Calu3 (cell line): Measurements from ENCODE around the gene RXFP1. TPM values are rescaled to one million over a fixed set of nuclear protein-coding genes. Genes with fewer than 3 reads are reported as not detected.

Experiments used
- BruUV-seq: library from RNA; stranded (reverse); fragments of 400-500 nt; replicated peaks from 2 replicates; lab custom pipeline; 2021; lab: Mats Ljungman, UMichigan
- CTCF ChIA-PET: fragments of 300-600 bp; sonication (Branson Sonifier 250); formaldehyde crosslinking; loops from one replicate; lab custom pipeline; 2022; ENCODE audit warnings: antibody characterized with exemption; lab: Charles Lee
- DNase-seq: peaks from one replicate; pipeline ENCODE4 v3.0.0; 2022
- H3K27ac Mint-ChIP-seq: one replicate; pipeline ENCODE4 v1.8.0; 2022; ENCODE audit warnings: mixed read lengths; ENCODE audit not compliant: unreplicated experiment
- H3K27me3 Mint-ChIP-seq: one replicate; pipeline ENCODE4 v1.8.0; 2022; ENCODE audit warnings: mixed read lengths; ENCODE audit not compliant: unreplicated experiment
- H3K36me3 Mint-ChIP-seq: one replicate; pipeline ENCODE4 v1.8.0; 2022; ENCODE audit warnings: mild to moderate bottlenecking, moderate library complexity, mixed read lengths; ENCODE audit not compliant: insufficient read depth, unreplicated experiment
- H3K4me1 Mint-ChIP-seq: one replicate; pipeline ENCODE4 v1.8.0; 2022; ENCODE audit warnings: mild to moderate bottlenecking, low read depth, mixed read lengths; ENCODE audit not compliant: unreplicated experiment
- H3K4me3 Mint-ChIP-seq: one replicate; pipeline ENCODE4 v1.8.0; 2022; ENCODE audit warnings: mild to moderate bottlenecking, low read depth, moderate library complexity, mixed read lengths; ENCODE audit not compliant: unreplicated experiment
- H3K9me3 Mint-ChIP-seq: one replicate; pipeline ENCODE4 v1.8.0; 2022; ENCODE audit warnings: low read depth, mixed read lengths; ENCODE audit not compliant: unreplicated experiment
- intact Hi-C: fragments of 100-400 bp; cut with micrococcal nuclease; formaldehyde crosslinking; loops from one replicate; pipeline ENCODE4 v1.10.0; 2022; ENCODE audit not compliant: unreplicated experiment
- total RNA-seq: library from RNA; stranded (reverse); gene quantifications from 2 replicates; pipeline ENCODE4 v1.2.3, GENCODE V29; 2022
- TF ChIP-seq, protein P1 (sequence below): fragments of 200-600 bp; IDR thresholded peaks from one replicate; pipeline ENCODE4 v1.8.0; 2022; ENCODE audit warnings: antibody characterized with exemption; ENCODE audit not compliant: unreplicated experiment

The RXFP1 gene
- total RNA-seq, 1 experiment from 2014 or later = not detected

- Mint-ChIP-seq H3K4me1 (no peaks in the 10 kb centered on the region), H3K27me3 (no peaks in the 10 kb centered on the region), H3K9me3 (no peaks in the 10 kb centered on the region), H3K36me3 (no peaks in the 10 kb centered on the region), H3K27ac (no peak overlapping the region), H3K4me3 (no peak overlapping the region)
- CTCF ChIA-PET = no interaction called here
- TF ChIP-seq, protein P1, sequence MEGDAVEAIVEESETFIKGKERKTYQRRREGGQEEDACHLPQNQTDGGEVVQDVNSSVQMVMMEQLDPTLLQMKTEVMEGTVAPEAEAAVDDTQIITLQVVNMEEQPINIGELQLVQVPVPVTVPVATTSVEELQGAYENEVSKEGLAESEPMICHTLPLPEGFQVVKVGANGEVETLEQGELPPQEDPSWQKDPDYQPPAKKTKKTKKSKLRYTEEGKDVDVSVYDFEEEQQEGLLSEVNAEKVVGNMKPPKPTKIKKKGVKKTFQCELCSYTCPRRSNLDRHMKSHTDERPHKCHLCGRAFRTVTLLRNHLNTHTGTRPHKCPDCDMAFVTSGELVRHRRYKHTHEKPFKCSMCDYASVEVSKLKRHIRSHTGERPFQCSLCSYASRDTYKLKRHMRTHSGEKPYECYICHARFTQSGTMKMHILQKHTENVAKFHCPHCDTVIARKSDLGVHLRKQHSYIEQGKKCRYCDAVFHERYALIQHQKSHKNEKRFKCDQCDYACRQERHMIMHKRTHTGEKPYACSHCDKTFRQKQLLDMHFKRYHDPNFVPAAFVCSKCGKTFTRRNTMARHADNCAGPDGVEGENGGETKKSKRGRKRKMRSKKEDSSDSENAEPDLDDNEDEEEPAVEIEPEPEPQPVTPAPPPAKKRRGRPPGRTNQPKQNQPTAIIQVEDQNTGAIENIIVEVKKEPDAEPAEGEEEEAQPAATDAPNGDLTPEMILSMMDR = no peak
- DNase-seq = no peak
- no TSS peak for BruUV-seq
- intact Hi-C loops = no loop called here
Observed at GRCh38 chr4:158664806-158665205, 143.1 kb downstream of the RXFP1 start.

DNA sequence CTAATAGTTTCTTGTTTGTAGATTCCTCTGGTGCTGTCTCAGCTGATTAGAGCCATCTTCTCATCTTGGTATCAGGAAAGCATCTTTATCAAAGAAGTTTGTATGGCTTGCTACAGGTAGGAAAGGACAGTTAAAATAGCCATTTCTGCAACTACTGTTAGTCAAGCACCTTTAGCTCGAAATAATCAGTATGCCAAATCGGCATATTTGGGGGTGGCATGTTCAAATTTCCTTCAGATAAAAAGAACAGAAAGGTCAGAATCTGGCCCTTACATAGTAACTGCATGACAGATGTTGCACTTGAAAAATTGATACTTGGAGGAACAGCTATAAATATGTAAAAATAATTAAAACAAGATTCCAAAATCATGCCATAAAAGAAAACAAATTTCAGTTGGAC lies 145.2 kb downstream of the RXFP1 start:
- TF ChIP-seq, protein P1 = no peak
- intact Hi-C loops = no loop called here
- Mint-ChIP-seq H3K4me3 (no peak overlapping the region), H3K9me3 (no peaks in the 10 kb centered on the region), H3K27me3 (no peaks in the 10 kb centered on the region), H3K27ac (no peak overlapping the region), H3K36me3 (peaks cover 14% of the 10 kb centered on the region), H3K4me1 (peaks cover 7% of the 10 kb centered on the region)
- CTCF ChIA-PET = no interaction called here
- no peak for DNase-seq
- no TSS peak for BruUV-seq

DNA sequence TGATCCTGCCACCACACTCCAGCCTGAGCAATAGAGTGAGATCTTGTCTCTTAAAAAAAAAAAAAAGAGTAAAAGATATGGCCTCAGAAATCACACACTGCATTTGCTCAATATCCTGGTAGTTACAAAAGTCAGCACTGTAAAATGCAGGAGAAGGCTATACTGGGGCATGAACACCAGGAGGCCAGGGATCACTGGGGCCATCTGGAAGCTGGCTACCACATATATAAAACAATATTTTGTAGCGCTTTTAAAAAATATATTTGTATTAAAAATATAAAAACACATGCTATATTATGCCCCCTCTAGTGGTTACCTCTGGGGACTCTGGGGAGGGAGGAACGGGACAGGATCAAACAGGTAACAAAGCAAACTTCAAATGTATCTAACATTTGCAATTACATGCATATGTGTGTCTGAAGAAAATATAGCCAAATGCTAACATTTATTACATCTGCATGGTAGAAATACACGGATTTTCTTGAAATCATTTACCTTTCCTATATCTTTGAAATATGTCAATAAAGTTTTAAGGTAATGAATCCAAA lies 146.0 kb downstream of the RXFP1 start:
- Mint-ChIP-seq H3K27ac (no peak overlapping the region), H3K9me3 (no peaks in the 10 kb centered on the region), H3K4me1 (peaks cover 7% of the 10 kb centered on the region), H3K36me3 (peaks cover 22% of the 10 kb centered on the region), H3K4me3 (no peak overlapping the region), H3K27me3 (no peaks in the 10 kb centered on the region)
- DNase-seq = peak; percentile 41
- intact Hi-C loops = no loop called here
- BruUV-seq = no TSS peak
- CTCF ChIA-PET = no interaction called here
- TF ChIP-seq, protein P1 = peak; percentile 45

DNA sequence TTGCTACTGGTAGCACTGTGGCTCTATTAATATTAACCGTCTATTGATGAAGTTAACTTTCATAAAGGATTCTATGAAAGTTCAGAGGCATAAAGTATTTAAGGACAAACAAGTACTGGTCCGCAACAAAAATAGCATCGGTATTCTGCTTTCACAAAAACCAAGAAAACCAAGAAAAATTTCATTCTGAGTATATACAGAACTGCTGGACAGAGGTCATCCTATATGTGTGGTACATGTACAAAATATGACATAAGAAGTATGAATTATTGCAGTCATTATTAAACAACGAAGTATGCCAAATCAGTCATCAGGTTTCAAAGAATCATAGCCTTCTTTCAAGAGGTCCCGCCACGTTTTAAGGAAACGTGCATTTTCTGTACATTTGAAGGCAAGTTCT lies 147.6 kb downstream of the RXFP1 start:
- Mint-ChIP-seq H3K4me3 (no peak overlapping the region), H3K27me3 (no peaks in the 10 kb centered on the region), H3K9me3 (no peaks in the 10 kb centered on the region), H3K4me1 (peaks cover 7% of the 10 kb centered on the region), H3K27ac (no peak overlapping the region), H3K36me3 (peaks cover 24% of the 10 kb centered on the region)
- no TSS peak for BruUV-seq
- no peak for DNase-seq
- TF ChIP-seq, protein P1 = no peak
- intact Hi-C loops = no loop called here
- CTCF ChIA-PET = no interaction called here
